ENCODE data around the gene DHRS1. TPM values are rescaled to one million over a fixed set of nuclear protein-coding genes. Genes with fewer than 3 reads are reported as not detected.
"Not testable (repeated sequence)": the region's sequence is repeated elsewhere in the genome, so short reads cannot be mapped to it uniquely, and the experiment has no call there.

DHRS1 gene
- total RNA-seq, 1 donor from 2014 or later, result 28.0 TPM

DNA sequence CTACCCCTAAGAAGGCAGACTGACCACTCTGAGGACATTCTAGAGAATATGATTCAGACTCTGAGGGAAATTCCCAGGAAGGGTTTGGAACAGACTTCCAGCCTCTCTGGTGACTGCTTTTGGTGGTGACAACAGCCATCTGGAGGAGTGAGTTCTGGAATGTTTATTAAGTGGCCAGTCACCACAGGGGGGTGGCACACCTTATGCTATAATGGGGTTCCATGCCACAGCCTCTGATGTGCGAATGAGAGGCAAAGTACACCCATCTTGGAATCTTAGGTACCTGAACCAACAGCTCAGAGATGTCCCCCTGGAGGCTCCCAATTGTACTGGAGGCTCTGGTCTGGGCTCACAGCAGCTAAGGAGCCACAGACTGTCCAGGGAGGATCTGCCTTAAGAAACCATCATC is 47.7 kb downstream of the DHRS1 start:
- no peak overlapping the region for H3K4me3 ChIP-seq
- peak overlapping the region; percentile 18 for H3K27ac ChIP-seq
- no peaks in the 10 kb centered on the region for H3K9me3 ChIP-seq
- peaks cover 10% of the 10 kb centered on the region for H3K36me3 ChIP-seq
- DNase-seq, result peak; percentile 34
- TF ChIP-seq, protein P1, sequence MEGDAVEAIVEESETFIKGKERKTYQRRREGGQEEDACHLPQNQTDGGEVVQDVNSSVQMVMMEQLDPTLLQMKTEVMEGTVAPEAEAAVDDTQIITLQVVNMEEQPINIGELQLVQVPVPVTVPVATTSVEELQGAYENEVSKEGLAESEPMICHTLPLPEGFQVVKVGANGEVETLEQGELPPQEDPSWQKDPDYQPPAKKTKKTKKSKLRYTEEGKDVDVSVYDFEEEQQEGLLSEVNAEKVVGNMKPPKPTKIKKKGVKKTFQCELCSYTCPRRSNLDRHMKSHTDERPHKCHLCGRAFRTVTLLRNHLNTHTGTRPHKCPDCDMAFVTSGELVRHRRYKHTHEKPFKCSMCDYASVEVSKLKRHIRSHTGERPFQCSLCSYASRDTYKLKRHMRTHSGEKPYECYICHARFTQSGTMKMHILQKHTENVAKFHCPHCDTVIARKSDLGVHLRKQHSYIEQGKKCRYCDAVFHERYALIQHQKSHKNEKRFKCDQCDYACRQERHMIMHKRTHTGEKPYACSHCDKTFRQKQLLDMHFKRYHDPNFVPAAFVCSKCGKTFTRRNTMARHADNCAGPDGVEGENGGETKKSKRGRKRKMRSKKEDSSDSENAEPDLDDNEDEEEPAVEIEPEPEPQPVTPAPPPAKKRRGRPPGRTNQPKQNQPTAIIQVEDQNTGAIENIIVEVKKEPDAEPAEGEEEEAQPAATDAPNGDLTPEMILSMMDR (IDR thresholded peaks at IDR 0.05), result no peak
- H3K4me1 ChIP-seq, result no peaks in the 10 kb centered on the region
- no peaks in the 10 kb centered on the region for H3K27me3 ChIP-seq
- intact Hi-C loops (cut with DNase I), result no loop called here
- peak; percentile 56 for ATAC-seq

DNA sequence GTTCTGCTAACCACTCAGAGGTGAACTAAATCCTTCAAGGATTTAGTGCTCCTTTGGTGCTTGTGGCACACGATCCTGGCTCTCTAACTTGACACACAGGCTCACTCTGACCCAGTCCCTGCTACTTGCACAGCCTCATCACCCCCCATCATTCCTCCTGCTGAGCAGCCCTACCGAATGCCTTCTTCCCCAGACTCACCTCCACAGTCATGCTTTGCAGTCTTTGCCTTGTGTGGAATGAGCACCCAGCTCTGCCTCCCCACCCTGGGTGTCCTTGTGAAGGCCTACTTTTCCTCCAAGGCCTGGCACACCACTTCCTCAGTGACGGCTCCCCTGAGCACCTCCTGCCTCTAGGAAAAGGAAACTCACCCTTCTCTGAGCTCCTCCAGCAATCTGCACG is 49.2 kb downstream of the DHRS1 start:
- no peaks in the 10 kb centered on the region for H3K4me1 ChIP-seq
- TF ChIP-seq, protein P1 (IDR thresholded peaks at IDR 0.05), result no peak
- no peak for ATAC-seq
- peaks cover 10% of the 10 kb centered on the region for H3K36me3 ChIP-seq
- DNase-seq, result peak; percentile 28
- intact Hi-C loops (cut with DNase I), result no loop called here
- no peaks in the 10 kb centered on the region for H3K9me3 ChIP-seq
- H3K27me3 ChIP-seq, result no peaks in the 10 kb centered on the region
- no peak overlapping the region for H3K27ac ChIP-seq
- no peak overlapping the region for H3K4me3 ChIP-seq

DNA sequence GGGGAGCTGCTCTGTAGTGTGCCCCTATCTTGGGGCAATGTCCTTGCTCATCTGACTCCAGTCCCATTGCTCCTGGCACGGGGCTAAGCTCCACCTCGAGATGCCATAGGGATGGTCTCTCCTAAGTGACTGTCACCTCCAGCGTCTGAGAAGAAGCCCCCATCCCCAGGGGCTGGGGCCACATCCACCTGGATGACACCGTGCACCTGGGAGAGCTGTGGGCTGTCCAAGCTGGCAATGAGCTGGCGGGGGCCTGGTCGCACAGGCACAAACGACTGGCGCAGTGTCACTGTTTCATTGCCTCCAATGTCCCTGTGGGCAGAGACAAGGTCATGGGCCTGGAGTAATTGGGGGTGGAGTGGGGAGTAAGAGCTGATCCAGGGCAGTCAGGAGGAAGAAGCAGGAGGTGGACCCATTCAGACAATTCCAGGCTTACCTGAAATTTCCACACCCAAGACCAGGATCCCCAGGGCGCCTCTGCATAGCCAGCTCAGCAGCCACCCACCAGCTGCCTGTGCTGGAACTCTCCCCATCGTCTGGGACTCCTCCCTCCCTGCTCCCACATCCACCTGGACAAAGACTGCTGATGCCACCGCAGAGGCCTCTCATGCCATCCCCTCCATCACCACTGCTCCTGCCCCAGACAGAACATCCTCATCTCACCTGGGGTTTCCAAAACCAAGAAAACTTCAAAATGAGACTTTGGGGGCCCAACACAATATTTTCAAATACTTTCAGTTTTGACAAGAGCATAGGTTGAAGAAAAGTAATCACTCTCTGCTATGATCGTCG is 50.2 kb downstream of the DHRS1 start:
- no peak for ATAC-seq
- TF ChIP-seq, protein P1 (IDR thresholded peaks at IDR 0.05), result no peak
- no peak overlapping the region for H3K27ac ChIP-seq

DNA sequence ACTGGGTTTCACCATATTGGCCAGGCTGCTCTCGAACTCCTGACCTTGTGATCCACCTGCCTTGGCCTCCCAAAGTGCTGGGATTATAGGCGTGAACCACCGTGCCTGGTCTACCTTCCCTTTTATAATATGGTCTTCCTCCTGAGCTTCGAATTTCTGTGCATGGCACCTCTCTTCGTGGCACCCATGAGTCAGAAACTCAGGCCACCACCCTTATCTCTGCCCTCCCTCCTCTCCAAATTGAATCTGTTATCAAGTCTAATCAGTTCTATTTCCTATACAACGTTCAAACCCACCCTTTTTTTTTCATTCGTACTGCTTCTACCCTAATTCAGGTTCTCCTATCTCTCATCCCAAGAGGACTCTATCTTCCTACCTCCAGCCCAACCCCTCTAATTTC is 52.2 kb downstream of the DHRS1 start:
- H3K36me3 ChIP-seq, result no peaks in the 10 kb centered on the region
- no peak overlapping the region for H3K4me3 ChIP-seq
- DNase-seq (peak; percentile 0), ATAC-seq (no peak)
- H3K27ac ChIP-seq, result no peak overlapping the region
- TF ChIP-seq, protein P1 (IDR thresholded peaks at IDR 0.05), result no peak
- no peaks in the 10 kb centered on the region for H3K9me3 ChIP-seq
- H3K27me3 ChIP-seq, result no peaks in the 10 kb centered on the region
- intact Hi-C loops (cut with DNase I), result no loop called here
- H3K4me1 ChIP-seq, result peaks cover 7% of the 10 kb centered on the region

More for the DNA sequence above, 50.2 kb downstream of the DHRS1 start:
- Histone ChIP-seq H3K27me3 (no peaks in the 10 kb centered on the region), H3K9me3 (no peaks in the 10 kb centered on the region), H3K4me3 (no peak overlapping the region), H3K36me3 (peaks cover 1% of the 10 kb centered on the region), H3K4me1 (no peaks in the 10 kb centered on the region)
- peak; percentile 51 for DNase-seq
- intact Hi-C loops (cut with DNase I), result no loop called here

DNA sequence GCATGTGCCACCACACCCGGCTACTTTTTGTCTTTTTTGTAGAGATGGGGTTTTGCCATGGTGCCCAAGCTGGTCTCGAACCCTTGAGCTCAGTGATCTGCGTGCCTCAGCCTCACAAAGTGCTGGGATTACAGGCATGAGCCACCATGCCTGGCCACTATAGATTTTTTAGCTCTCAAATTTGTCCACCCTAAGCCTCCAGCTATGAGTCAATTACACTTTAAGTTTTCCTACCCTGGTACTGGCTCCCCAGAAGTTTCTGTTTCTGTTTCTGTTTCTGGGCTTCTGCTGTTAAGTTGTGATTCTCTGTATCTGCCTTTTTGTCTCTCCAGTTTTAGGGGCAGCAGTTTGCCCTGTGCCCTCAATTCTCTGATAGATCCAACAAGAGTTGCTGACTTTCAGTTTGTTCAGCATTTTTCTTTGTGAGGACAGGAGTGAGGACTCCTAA is 52.8 kb downstream of the DHRS1 start:
- ATAC-seq (no peak), DNase-seq (peak; percentile 10)
- peaks cover 8% of the 10 kb centered on the region for H3K4me1 ChIP-seq
- H3K27me3 ChIP-seq, result no peaks in the 10 kb centered on the region
- TF ChIP-seq, protein P1 (IDR thresholded peaks at IDR 0.05), result no peak
- H3K4me3 ChIP-seq, result no peak overlapping the region
- H3K36me3 ChIP-seq, result no peaks in the 10 kb centered on the region
- H3K9me3 ChIP-seq, result no peaks in the 10 kb centered on the region
- H3K27ac ChIP-seq, result no peak overlapping the region
- intact Hi-C loops (cut with DNase I), result no loop called here

DNA sequence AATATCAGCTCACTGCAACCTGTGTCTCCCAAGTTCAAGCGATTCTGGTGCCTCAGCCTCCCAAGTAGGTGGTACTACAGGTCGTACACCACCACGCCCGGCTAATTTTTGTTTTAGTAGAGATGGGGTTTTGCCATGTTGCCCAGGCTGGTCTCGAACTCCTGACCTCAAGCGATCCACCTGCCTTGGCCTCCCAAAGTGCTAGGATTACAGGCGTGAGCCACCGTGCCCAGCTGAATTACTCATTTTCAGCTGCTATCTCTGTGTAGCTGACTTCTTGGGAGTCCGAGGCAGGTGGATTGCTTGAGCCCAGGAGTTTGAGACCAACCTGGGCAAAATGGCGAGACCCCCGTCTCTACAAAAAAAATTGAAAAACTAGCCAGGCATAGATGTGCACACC is 54.2 kb downstream of the DHRS1 start:
- peak; percentile 35 for DNase-seq
- H3K9me3 ChIP-seq; ATAC-seq; H3K4me3 ChIP-seq; H3K27ac ChIP-seq; intact Hi-C loops (cut with DNase I); H3K27me3 ChIP-seq: not testable (repeated sequence)
- Histone ChIP-seq H3K4me1 (peaks cover 22% of the 10 kb centered on the region), H3K36me3 (peaks cover 10% of the 10 kb centered on the region)
